OCI-LY3 (cell line): ENCODE measurements around the gene CPLANE2.

Source experiments
- H2AFZ ChIP-seq: fragments of 200-600, 300-600 bp; shearing (Covaris generic); 2 replicates; pipeline ENCODE4 v1.6.0; 2014; ENCODE audit warnings: antibody characterized with exemption, low read depth, low read length
- H3K27ac ChIP-seq: fragments of 200-600, 300-600 bp; sonication (generic); 2 replicates; pipeline ENCODE4 v1.5.1; 2014; ENCODE audit warnings: mild to moderate bottlenecking, low read length, moderate library complexity, mixed read lengths
- H3K27me3 ChIP-seq: fragments of 200-600, 300-600 bp; sonication (generic); 2 replicates; pipeline ENCODE4 v1.6.1; 2014; ENCODE audit warnings: low read depth, low read length, mixed read lengths
- H3K36me3 ChIP-seq: fragments of 200-600, 300-600 bp; sonication (generic); replicated peaks from 2 replicates; pipeline ENCODE3; 2014; ENCODE audit warnings: low read depth, low read length, mixed read lengths
- H3K4me1 ChIP-seq: fragments of 300-600, 200-600 bp; sonication (generic); 2 replicates; pipeline ENCODE4 v1.6.1; 2014; ENCODE audit warnings: low read length, mixed read lengths
- H3K4me2 ChIP-seq: fragments of 200-600, 300-600 bp; sonication (generic); 2 replicates; pipeline ENCODE4 v1.6.1; 2014; ENCODE audit warnings: low read length, mixed read lengths
- H3K4me3 ChIP-seq: fragments of 300-600, 200-600 bp; sonication (generic); 2 replicates; pipeline ENCODE4 v1.5.1; 2014; ENCODE audit warnings: antibody characterized with exemption, mild to moderate bottlenecking, low read length, moderate library complexity
- H3K79me2 ChIP-seq: fragments of 300-600, 200-600 bp; shearing (Covaris generic); 2 replicates; pipeline ENCODE4 v1.6.1; 2014; ENCODE audit warnings: mild to moderate bottlenecking, low read length, mixed read lengths
- H3K9ac ChIP-seq: fragments of 300-600, 200-600 bp; shearing (Covaris generic); 2 replicates; pipeline ENCODE4 v1.6.0; 2014; ENCODE audit warnings: mild to moderate bottlenecking, low read length, moderate library complexity
- H3K9me3 ChIP-seq: fragments of 200-600, 300-600 bp; shearing (Covaris generic); 2 replicates; pipeline ENCODE4 v1.6.1; 2014; ENCODE audit warnings: low read length, mixed read lengths; ENCODE audit not compliant: insufficient read depth
- H4K20me1 ChIP-seq: fragments of 200-600, 300-600 bp; sonication (generic); 2 replicates; pipeline ENCODE4 v1.6.1; 2016; ENCODE audit warnings: low read length, mixed read lengths; ENCODE audit not compliant: insufficient read depth
- CTCF ChIP-seq: fragments of 200-600, 300-600 bp; sonication (generic); IDR thresholded peaks from 2 replicates; pipeline ENCODE4 v1.5.1; 2014; ENCODE audit warnings: antibody characterized with exemption, low read length, low read depth
- EZH2phosphoT487 ChIP-seq: fragments of 200-600 bp; shearing (Covaris generic); IDR thresholded peaks from 2 replicates; pipeline ENCODE4 v1.6.1; 2018; ENCODE audit warnings: antibody characterized with exemption, mixed run types, low read depth

The CPLANE2 gene

DNA sequence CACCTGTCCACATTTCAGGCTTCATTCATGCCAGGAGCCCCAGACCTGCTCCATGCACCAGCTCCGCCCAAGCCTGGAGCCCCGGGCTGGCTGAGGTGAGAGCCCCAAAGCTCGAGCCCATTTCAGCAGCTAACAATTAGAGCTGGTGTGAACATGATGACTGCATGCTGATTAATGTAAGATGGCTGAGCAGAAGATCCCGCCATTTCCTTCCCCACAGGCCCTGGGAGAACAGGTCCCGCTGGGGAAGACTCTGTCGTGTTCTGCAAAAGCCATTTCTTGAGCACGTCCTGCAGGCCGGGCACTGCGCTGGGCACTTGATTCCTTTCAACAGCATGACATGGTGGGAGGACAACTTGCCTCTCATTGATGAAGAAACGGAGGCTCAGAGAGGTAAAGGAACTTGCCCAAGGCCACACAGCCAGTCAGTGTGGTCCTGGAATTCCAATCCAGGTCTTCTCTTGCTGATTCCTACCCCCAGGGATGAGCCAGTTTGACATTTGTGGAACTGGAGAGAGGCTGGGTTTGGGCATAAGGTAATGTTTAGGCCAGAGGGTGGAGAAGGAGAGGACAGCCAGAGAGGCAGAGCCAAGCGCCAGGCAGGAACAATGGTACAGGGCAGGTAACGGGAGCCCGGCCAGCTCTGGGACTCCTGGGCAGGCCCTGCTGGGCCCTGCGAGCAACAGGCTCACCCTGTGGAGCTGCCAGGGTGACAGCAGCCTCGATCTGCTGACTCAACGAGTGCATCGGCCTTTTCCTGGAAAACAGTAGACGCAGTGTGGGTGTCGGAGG, 53.0 kb downstream of the CPLANE2 start:
- no peak for TF ChIP-seq EZH2phosphoT487
- no peak for TF ChIP-seq CTCF
- no peak overlapping the region for H3K4me2 ChIP-seq
- H3K9ac ChIP-seq: no peak overlapping the region
- no peak overlapping the region for H3K27ac ChIP-seq
- no peak overlapping the region for H2AFZ ChIP-seq
- peaks cover 3% of the 10 kb centered on the region; the same call in 1 of the 2 replicates for H3K4me1 ChIP-seq
- no peaks in the 10 kb centered on the region for H3K79me2 ChIP-seq
- H3K36me3 ChIP-seq: no peaks in the 10 kb centered on the region
- no peaks in the 10 kb centered on the region for H3K27me3 ChIP-seq
- H3K9me3 ChIP-seq: no peaks in the 10 kb centered on the region
- H4K20me1 ChIP-seq: no peaks in the 10 kb centered on the region
- no peak overlapping the region for H3K4me3 ChIP-seq

DNA sequence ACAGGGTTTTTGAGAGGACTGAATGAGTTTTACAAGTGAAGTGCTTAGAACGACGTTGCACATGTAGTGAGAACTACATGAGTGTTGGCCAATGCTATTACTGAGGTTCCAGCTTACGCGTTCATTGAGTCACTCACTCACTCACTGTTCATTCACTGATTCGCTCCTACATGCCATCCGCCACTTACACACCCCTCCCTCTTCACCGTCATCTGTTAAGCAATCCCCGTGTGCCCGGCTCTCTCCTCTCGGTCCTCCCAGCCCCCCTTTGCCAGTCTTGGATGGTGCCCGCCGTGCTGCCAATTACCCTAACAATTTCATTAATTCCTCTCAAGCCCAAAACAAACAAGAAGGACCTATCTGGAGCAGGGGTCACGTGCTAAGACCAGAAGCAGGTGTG, 53.8 kb downstream of the CPLANE2 start:
- Histone ChIP-seq H3K9ac (no peak overlapping the region), H3K36me3 (no peaks in the 10 kb centered on the region), H3K4me2 (no peak overlapping the region), H4K20me1 (no peaks in the 10 kb centered on the region), H2AFZ (no peak overlapping the region), H3K79me2 (no peaks in the 10 kb centered on the region), H3K4me1 (peaks cover 3% of the 10 kb centered on the region; the same call in 1 of the 2 replicates), H3K27me3 (no peaks in the 10 kb centered on the region), H3K9me3 (no peaks in the 10 kb centered on the region), H3K27ac (no peak overlapping the region), H3K4me3 (no peak overlapping the region)
- TF ChIP-seq EZH2phosphoT487 (no peak), CTCF (no peak)

- H4K20me1 ChIP-seq: no peaks in the 10 kb centered on the region
- H3K4me2 ChIP-seq: no peak overlapping the region
- no peaks in the 10 kb centered on the region for H3K27me3 ChIP-seq
- H3K27ac ChIP-seq: no peak overlapping the region
- no peaks in the 10 kb centered on the region for H3K4me1 ChIP-seq
- TF ChIP-seq EZH2phosphoT487: no peak
- TF ChIP-seq CTCF: no peak
- no peak overlapping the region for H3K4me3 ChIP-seq
- no peak overlapping the region for H2AFZ ChIP-seq
- no peak overlapping the region for H3K9ac ChIP-seq
- H3K79me2 ChIP-seq: no peaks in the 10 kb centered on the region
- no peaks in the 10 kb centered on the region for H3K36me3 ChIP-seq
- H3K9me3 ChIP-seq: no peaks in the 10 kb centered on the region
These were observed 54.9 kb downstream of the CPLANE2 start for GRCh38 chr1:16181887-16182719.
